HepG2 (cell line): Measurements from ENCODE around the gene CBLB. TPM values are rescaled to one million over a fixed set of nuclear protein-coding genes. Genes with fewer than 3 reads are reported as not detected.

Source experiments
- EEA1 ChIP-seq: sonication (generic); formaldehyde crosslinking; IDR thresholded peaks from 2 replicates; pipeline ENCODE4 v1.5.1; 2020; ENCODE audit warnings: mild to moderate bottlenecking, missing genetic modification reagents, borderline replicate concordance
- HMG20B ChIP-seq: conservative IDR thresholded peaks from 2 replicates; pipeline ENCODE4 v1.6.1; 2016; ENCODE audit warnings: missing genetic modification reagents, missing compliant biosample characterization
- HNRNPLL ChIP-seq: fragments of 200-400 bp; formaldehyde crosslinking; IDR thresholded peaks from 2 replicates; pipeline ENCODE4 v1.6.1; 2017; ENCODE audit warnings: mild to moderate bottlenecking, low read depth, low read length; ENCODE audit not compliant: poor library complexity, severe bottlenecking
- PCBP1 ChIP-seq: fragments of 200-400 bp; formaldehyde crosslinking; IDR thresholded peaks from 2 replicates; pipeline ENCODE4 v1.6.1; 2017; ENCODE audit warnings: mild to moderate bottlenecking, low read depth, low read length, borderline replicate concordance
- PPARG ChIP-seq: conservative IDR thresholded peaks from 2 replicates; pipeline ENCODE4 v1.6.1; 2016; ENCODE audit warnings: missing biosample characterization, missing genetic modification reagents
- ZBTB40 ChIP-seq, 2 experiments: fragments of 450-650 bp in 1 of 2; sonication (generic) in 1 of 2; formaldehyde crosslinking in 1 of 2; IDR thresholded peaks; 2 replicates each; pipeline versions ENCODE4 v1.6.1 to v1.8.0; 2016 to 2022; ENCODE audit warnings: antibody characterized with exemption in 1 of 2, mild to moderate bottlenecking in 1 of 2, missing genetic modification reagents in 1 of 2
- polyA plus RNA-seq, 8 experiments: library from polyadenylated mRNA; depleted of rRNA in 3 of 8; stranded (reverse) in 7 of 8; unstranded in 1 of 8; fragments of >200 nt; fragmentation: Illumina TruSeq in 4 of 8; extraction: Trizol in 4 of 8; gene quantifications; 2 replicates each; pipeline versions ENCODE4 v1.2.1 to v1.2.3, GENCODE V29; 2011 to 2016; ENCODE audit warnings: low read depth in 4 of 8, missing spikeins in 1 of 8, mixed read lengths in 1 of 8; ENCODE audit not compliant: insufficient read depth in 1 of 8
- total RNA-seq, 5 experiments: library from RNA; depleted of rRNA; stranded (reverse); fragments of >200 nt; fragmentation: Illumina TruSeq; extraction: Trizol; gene quantifications; 2 replicates each; pipeline ENCODE4 v1.2.3, GENCODE V29; 2016; ENCODE audit warnings: low read depth in 1 of 5
- TF ChIP-seq, protein P1 (sequence below): sonication (generic); formaldehyde crosslinking; IDR thresholded peaks from 2 replicates; pipeline ENCODE4 v1.8.0; 2022; ENCODE audit warnings: missing genetic modification reagents, mild to moderate bottlenecking, borderline replicate concordance
- TF ChIP-seq, protein P2 (sequence below): sonication (generic); formaldehyde crosslinking; IDR thresholded peaks from 2 replicates; pipeline ENCODE4 v1.8.1; 2023; ENCODE audit warnings: mild to moderate bottlenecking, inconsistent platforms, moderate library complexity, missing genetic modification reagents, borderline replicate concordance

The CBLB gene
- total and polyA plus RNA-seq, 2 of the 13 experiments (the other 11 are each of a cell fraction or from before 2014, with no cell fraction given), result 9.8 to 16.4 TPM

- TF ChIP-seq, protein P1, sequence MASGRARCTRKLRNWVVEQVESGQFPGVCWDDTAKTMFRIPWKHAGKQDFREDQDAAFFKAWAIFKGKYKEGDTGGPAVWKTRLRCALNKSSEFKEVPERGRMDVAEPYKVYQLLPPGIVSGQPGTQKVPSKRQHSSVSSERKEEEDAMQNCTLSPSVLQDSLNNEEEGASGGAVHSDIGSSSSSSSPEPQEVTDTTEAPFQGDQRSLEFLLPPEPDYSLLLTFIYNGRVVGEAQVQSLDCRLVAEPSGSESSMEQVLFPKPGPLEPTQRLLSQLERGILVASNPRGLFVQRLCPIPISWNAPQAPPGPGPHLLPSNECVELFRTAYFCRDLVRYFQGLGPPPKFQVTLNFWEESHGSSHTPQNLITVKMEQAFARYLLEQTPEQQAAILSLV (CRISPR knock-in tag), result no peak
- TF ChIP-seq HNRNPLL, result no peak
- no peak for TF ChIP-seq ZBTB40 (IDR thresholded peaks at IDR 0.05)
- no peak for TF ChIP-seq ZBTB40 (CRISPR knock-in tag; IDR thresholded peaks at IDR 0.05)
- TF ChIP-seq, protein P2, sequence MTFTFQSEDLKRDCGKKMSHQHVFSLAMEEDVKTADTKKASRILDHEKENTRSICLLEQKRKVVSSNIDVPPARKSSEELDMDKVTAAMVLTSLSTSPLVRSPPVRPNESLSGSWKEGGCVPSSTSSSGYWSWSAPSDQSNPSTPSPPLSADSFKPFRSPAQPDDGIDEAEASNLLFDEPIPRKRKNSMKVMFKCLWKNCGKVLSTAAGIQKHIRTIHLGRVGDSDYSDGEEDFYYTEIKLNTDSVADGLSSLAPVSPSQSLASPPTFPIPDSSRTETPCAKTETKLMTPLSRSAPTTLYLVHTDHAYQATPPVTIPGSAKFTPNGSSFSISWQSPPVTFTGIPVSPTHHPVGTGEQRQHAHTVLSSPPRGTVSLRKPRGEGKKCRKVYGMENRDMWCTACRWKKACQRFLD, result no peak
- no peak for TF ChIP-seq PCBP1
- no peak for TF ChIP-seq HMG20B
- no peak for TF ChIP-seq PPARG (CRISPR knock-in tag)
- no peak for TF ChIP-seq EEA1 (CRISPR knock-in tag)
Observed at GRCh38 chr3:105619651-105620050, 249.2 kb downstream of the CBLB start (continued).
